Right lobe of liver (tissue), 4 donors: ENCODE results near the gene SDHA.

ENCODE experiments used
- POLR2A ChIP-seq: fragments of 450-650 bp; IDR thresholded peaks from one replicate; pipeline ENCODE4 v1.6.1; 2017; ENCODE audit warnings: antibody characterized with exemption, mild to moderate bottlenecking
- TF ChIP-seq, protein P1 (sequence below), 4 donors: fragments of 200-600 bp in 3 of 4; fragments of 450-650 bp in 1 of 4; IDR thresholded peaks; one replicate each; pipeline versions ENCODE4 v1.5.1 to v1.8.0; 2016 to 2022; ENCODE audit warnings: antibody characterized with exemption in 4 of 4, mild to moderate bottlenecking in 2 of 4
- donor health status: DM: no; HTN: no; CAD: no.
- donor health status: DM: no; HTN: no; CAD: no.
- donor health status: DM: no; HTN: yes; CAD: no.

DNA sequence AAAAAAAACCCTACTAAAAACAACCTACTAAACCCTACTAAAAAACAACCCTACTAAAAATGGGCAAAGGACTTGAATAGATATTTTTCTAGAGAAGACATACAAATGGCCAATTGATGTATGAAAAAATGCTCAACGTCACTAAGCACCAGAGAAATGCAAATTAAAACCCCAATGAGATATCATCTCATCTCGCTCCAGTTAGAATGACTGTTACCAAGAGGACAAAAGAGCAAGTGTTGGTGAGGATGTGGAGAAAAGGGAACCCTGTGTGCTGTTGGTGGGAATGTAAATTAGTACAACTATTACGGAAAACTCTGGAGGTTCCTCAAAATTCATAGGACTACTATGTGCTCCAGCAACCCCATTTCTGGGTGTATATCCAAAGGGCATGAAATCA lies 10.8 kb downstream of the SDHA start:
- TF ChIP-seq, protein P1, sequence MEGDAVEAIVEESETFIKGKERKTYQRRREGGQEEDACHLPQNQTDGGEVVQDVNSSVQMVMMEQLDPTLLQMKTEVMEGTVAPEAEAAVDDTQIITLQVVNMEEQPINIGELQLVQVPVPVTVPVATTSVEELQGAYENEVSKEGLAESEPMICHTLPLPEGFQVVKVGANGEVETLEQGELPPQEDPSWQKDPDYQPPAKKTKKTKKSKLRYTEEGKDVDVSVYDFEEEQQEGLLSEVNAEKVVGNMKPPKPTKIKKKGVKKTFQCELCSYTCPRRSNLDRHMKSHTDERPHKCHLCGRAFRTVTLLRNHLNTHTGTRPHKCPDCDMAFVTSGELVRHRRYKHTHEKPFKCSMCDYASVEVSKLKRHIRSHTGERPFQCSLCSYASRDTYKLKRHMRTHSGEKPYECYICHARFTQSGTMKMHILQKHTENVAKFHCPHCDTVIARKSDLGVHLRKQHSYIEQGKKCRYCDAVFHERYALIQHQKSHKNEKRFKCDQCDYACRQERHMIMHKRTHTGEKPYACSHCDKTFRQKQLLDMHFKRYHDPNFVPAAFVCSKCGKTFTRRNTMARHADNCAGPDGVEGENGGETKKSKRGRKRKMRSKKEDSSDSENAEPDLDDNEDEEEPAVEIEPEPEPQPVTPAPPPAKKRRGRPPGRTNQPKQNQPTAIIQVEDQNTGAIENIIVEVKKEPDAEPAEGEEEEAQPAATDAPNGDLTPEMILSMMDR (IDR thresholded peaks at IDR 0.05) = no peak
- no peak for TF ChIP-seq POLR2A
